ENCODE measurements around the gene CGB1. TPM values are rescaled to one million over a fixed set of nuclear protein-coding genes. Genes with fewer than 3 reads are reported as not detected.

The CGB1 gene
- total and polyA plus RNA-seq, 2 of the 8 experiments (the other 6 are each of a cell fraction or from before 2014, with no cell fraction given): not detected

GRCh38 chr19:49059053-49059452 is 22.4 kb upstream of the CGB1 start (continued):
- TF ChIP-seq CHD7 (IDR thresholded peaks at IDR 0.05; ENCODE audit: insufficient replicate concordance, low read length) (no peak), JUN (IDR thresholded peaks at IDR 0.05; ENCODE audit: low read depth, low read length) (no peak), RXRA (IDR thresholded peaks at IDR 0.05; ENCODE audit: insufficient read depth, low read depth, low read length) (no peak), EZH2 (IDR thresholded peaks at IDR 0.05; ENCODE audit: low read depth, low read length, severe bottlenecking) (no peak), GTF2F1 (IDR thresholded peaks at IDR 0.05; ENCODE audit: borderline replicate concordance, low read depth, low read length) (no peak)

Data from H1 (cell line).